PC-3 (cell line): ENCODE data around the gene POLR3F. TPM values are rescaled to one million over a fixed set of nuclear protein-coding genes. Genes with fewer than 3 reads are reported as not detected.

ENCODE experiments used
- ATAC-seq: fragments of 200-7000 bp; cut with Tn5 transposase; 2 replicates; pipeline ENCODE4 v1.9.1; 2020; ENCODE audit warnings: mild to moderate bottlenecking, moderate library complexity
- BruUV-seq: library from RNA; stranded (reverse); fragments of 400-500 nt; replicated peaks from 2 replicates; lab custom pipeline; 2021; lab: Mats Ljungman, UMichigan
- CTCF ChIA-PET: fragments of 300-600 bp; sonication (Branson Sonifier 250); formaldehyde crosslinking; loops from one replicate; lab custom pipeline; 2022; ENCODE audit warnings: antibody characterized with exemption; lab: Charles Lee
- POLR2A ChIA-PET: fragments of 300-600 bp; sonication (Branson Sonifier 250); formaldehyde crosslinking; loops from one replicate; lab custom pipeline; 2022; ENCODE audit warnings: antibody characterized with exemption; ENCODE audit not compliant: unreplicated experiment; lab: Charles Lee
- DNase-seq: peaks from one replicate; pipeline ENCODE4 v3.0.0-alpha.2; 2015
- H2AFZ ChIP-seq: fragments of 300-600 bp; sonication (generic); 2 replicates; pipeline ENCODE4 v1.6.0; 2016; ENCODE audit warnings: antibody characterized with exemption, low read length
- H3F3A ChIP-seq: fragments of 300-600 bp; sonication (generic); one replicate; pipeline ENCODE4 v1.6.0; 2017; ENCODE audit warnings: antibody characterized with exemption, low read length, control low read depth, mild to moderate bottlenecking; ENCODE audit not compliant: unreplicated experiment
- H3K27ac ChIP-seq: fragments of 300-600 bp; sonication (generic); 2 replicates; pipeline ENCODE4 v1.5.1; 2016; ENCODE audit warnings: mild to moderate bottlenecking, low read length
- H3K27me3 ChIP-seq: fragments of 300-600 bp; sonication (generic); 2 replicates; pipeline ENCODE4 v1.6.1; 2016; ENCODE audit warnings: low read length, mixed read lengths
- H3K36me3 ChIP-seq: fragments of 300-600 bp; sonication (generic); 2 replicates; pipeline ENCODE4 v1.6.1; 2016; ENCODE audit warnings: low read depth, mixed run types, low read length, mixed read lengths
- H3K4me1 ChIP-seq: fragments of 300-600 bp; sonication (generic); 2 replicates; pipeline ENCODE4 v1.5.1; 2016; ENCODE audit warnings: low read length; ENCODE audit not compliant: insufficient read depth
- H3K4me2 ChIP-seq: fragments of 300-600 bp; sonication (generic); 2 replicates; pipeline ENCODE4 v1.6.0; 2016; ENCODE audit warnings: low read length
- H3K4me3 ChIP-seq: fragments of 300-600 bp; sonication (generic); 2 replicates; pipeline ENCODE4 v1.5.1; 2016; ENCODE audit warnings: mild to moderate bottlenecking, low read length, mixed read lengths
- H3K79me2 ChIP-seq: fragments of 300-600 bp; sonication (generic); 2 replicates; pipeline ENCODE4 v1.6.1; 2017; ENCODE audit warnings: low read length, mixed read lengths
- H3K9ac ChIP-seq: fragments of 300-600 bp; sonication (generic); 2 replicates; pipeline ENCODE4 v1.6.0; 2016; ENCODE audit warnings: mild to moderate bottlenecking, low read length
- H3K9me2 ChIP-seq: fragments of 300-600 bp; sonication (generic); replicated peaks from 2 replicates; pipeline ENCODE4 v1.6.1; 2016; ENCODE audit warnings: mixed run types, low read length, mixed read lengths
- H3K9me3 ChIP-seq: fragments of 300-600 bp; sonication (generic); 2 replicates; pipeline ENCODE4 v1.6.1; 2016; ENCODE audit warnings: low read length, mixed read lengths
- H4K20me1 ChIP-seq: fragments of 300-600 bp; sonication (generic); 2 replicates; pipeline ENCODE4 v1.6.1; 2016; ENCODE audit warnings: low read length, mixed read lengths
- CTCF ChIP-seq: fragments of 300-600 bp; sonication (generic); conservative IDR thresholded peaks from 2 replicates; pipeline ENCODE4 v1.5.1; 2017; ENCODE audit warnings: antibody characterized with exemption, low read depth, mild to moderate bottlenecking, low read length
- EZH2 ChIP-seq: fragments of 300-600 bp; sonication (generic); IDR thresholded peaks from one replicate; pipeline ENCODE4 v1.6.1; 2017; ENCODE audit warnings: antibody characterized with exemption, mild to moderate bottlenecking, low read length; ENCODE audit not compliant: unreplicated experiment
- EZH2phosphoT487 ChIP-seq: fragments of 300-600 bp; sonication (generic); IDR thresholded peaks from 2 replicates; pipeline ENCODE4 v1.6.1; 2018; ENCODE audit warnings: mild to moderate bottlenecking, antibody characterized with exemption, low read length, borderline replicate concordance
- intact Hi-C: fragments of 100-400 bp; cut with micrococcal nuclease; formaldehyde crosslinking; loops from 2 replicates; pipeline ENCODE4 v1.9.0; 2023
- total RNA-seq: library from RNA; depleted of rRNA; stranded (reverse); fragments of >200 nt; gene quantifications from 2 replicates; pipeline ENCODE4 v1.2.3, GENCODE V29; 2014

POLR3F gene
- total RNA-seq, 1 experiment from 2014 or later, result 28.2 TPM

GRCh38 chr20:18496042-18496441, 28.9 kb downstream of the POLR3F start:
- no peak for TF ChIP-seq EZH2
- no peak for TF ChIP-seq CTCF
- no peak for TF ChIP-seq EZH2phosphoT487
- Histone ChIP-seq H2AFZ (peak overlapping the region; percentile 93), H3K9me3 (no peaks in the 10 kb centered on the region), H3F3A (no peaks in the 10 kb centered on the region), H3K9ac (peak overlapping the region; percentile 75), H3K36me3 (no peaks in the 10 kb centered on the region), H3K9me2 (no peaks in the 10 kb centered on the region), H3K79me2 (peaks cover 10% of the 10 kb centered on the region), H4K20me1 (no peaks in the 10 kb centered on the region), H3K4me2 (peak overlapping the region; percentile 89), H3K27ac (no peak overlapping the region), H3K27me3 (no peaks in the 10 kb centered on the region), H3K4me1 (peaks cover 15% of the 10 kb centered on the region), H3K4me3 (peak overlapping the region; percentile 92)
- DNase-seq (peak; percentile 13), ATAC-seq (peak; percentile 11)
- CTCF ChIA-PET, result interaction anchor here (0.6 kb wide), 1 partner anchor 20 kb away, joined by 4 read pairs; no protein-coding TSS in a partner anchor
- POLR2A ChIA-PET, result interaction anchor here (1.6 kb wide), 1 partner anchor 11 kb away, joined by 18 read pairs; the partner anchor contains the start of gene SEC23B
- intact Hi-C loops, result no loop called here
- BruUV-seq, result no TSS peak

- H3K27ac ChIP-seq, result no peak within 1 kb of the TSS
- peaks cover 10% of the 10 kb centered on the region for H3K79me2 ChIP-seq
- H3K9me2 ChIP-seq, result no peaks in the 10 kb centered on the region
- no peaks in the 10 kb centered on the region for H3K27me3 ChIP-seq
- TF ChIP-seq EZH2, result no peak
- TF ChIP-seq CTCF, result no peak
- no peak for TF ChIP-seq EZH2phosphoT487
- H3K4me3 ChIP-seq, result peak within 1 kb of the TSS; percentile 92
- DNase-seq, result peak; percentile 89
- peak; percentile 100 for ATAC-seq
- H3K36me3 ChIP-seq, result no peaks in the 10 kb centered on the region
- intact Hi-C loops, result no loop called here
- H3F3A ChIP-seq, result no peaks in the 10 kb centered on the region
- H3K4me1 ChIP-seq, result peaks cover 15% of the 10 kb centered on the region
- no peaks in the 10 kb centered on the region for H4K20me1 ChIP-seq
- H3K9me3 ChIP-seq, result no peaks in the 10 kb centered on the region
- peak within 1 kb of the TSS; percentile 75 for H3K9ac ChIP-seq
- ChIA-PET POLR2A (interaction anchor here (0.6 to 1.6 kb wide), 3 partner anchors 10 to 1479 kb away, joined by 5 to 18 read pairs (median 6); partner anchors contain the start of genes DZANK1, POLR3F and SEC23B), CTCF (interaction anchor here (0.5 kb wide), 1 partner anchor 30 kb away, joined by 3 read pairs; the partner anchor contains the start of gene DZANK1)
- H2AFZ ChIP-seq, result peak within 1 kb of the TSS; percentile 93
- TSS peak; percentile 62 for BruUV-seq
- peak within 1 kb of the TSS; percentile 89 for H3K4me2 ChIP-seq
Measured at GRCh38 chr20:18496740-18497592, 29.8 kb downstream of the POLR3F start, which contains the start of gene RBBP9. Gene RBBP9, minus strand, starts transcription at chr20:18497225. Its CDS starts 58 bp downstream, at chr20:18497167.
